SK-N-SH (cell line): Measurements from ENCODE around the gene SLC35A2. TPM values are rescaled to one million over a fixed set of nuclear protein-coding genes. Genes with fewer than 3 reads are reported as not detected.

ENCODE experiments used
- CTCF ChIA-PET: fragments of 300-600, 350-600 bp; formaldehyde crosslinking; extraction: SDS; loops from one replicate; lab custom pipeline; 2021; lab: Yijun Ruan, JAX
- POLR2A ChIA-PET: fragments of 350-600 bp; sonication (Branson Sonifier 250); formaldehyde crosslinking; extraction: SDS; loops from one replicate; lab custom pipeline; 2020; ENCODE audit warnings: antibody characterized with exemption, inconsistent platforms; lab: Yijun Ruan, JAX
- DNase-seq: peaks from one replicate; pipeline ENCODE4 v3.0.0; 2012
- H2AFZ ChIP-seq: fragments of 200-600 bp; sonication (generic); 2 replicates; pipeline ENCODE4 v1.8.1; 2016; ENCODE audit warnings: antibody characterized with exemption, mild to moderate bottlenecking, low read depth
- H3F3A ChIP-seq: fragments of 200-600 bp; sonication (generic); replicated peaks from 2 replicates; pipeline ENCODE3; 2016; ENCODE audit warnings: antibody characterized with exemption, mild to moderate bottlenecking; ENCODE audit not compliant: insufficient read depth
- H3K27ac ChIP-seq, 2 experiments: fragments of 200-500 bp in 1 of 2; fragments of 200-600 bp in 1 of 2; sonication (Bioruptor generic) in 1 of 2; sonication (generic), shearing (Covaris generic) in 1 of 2; 2 replicates each; pipeline versions ENCODE4 v1.5.1 to v1.6.1; 2014 to 2016; ENCODE audit warnings: low read depth in 2 of 2, inconsistent platforms in 1 of 2, low read length in 1 of 2, mild to moderate bottlenecking in 1 of 2, mixed read lengths in 1 of 2
- H3K27me3 ChIP-seq: fragments of 200-600 bp; sonication (generic), shearing (Covaris generic); 2 replicates; pipeline ENCODE4 v1.6.1; 2016; ENCODE audit warnings: mixed run types; ENCODE audit not compliant: insufficient read depth
- H3K36me3 ChIP-seq, 2 experiments: fragments of 200-500 bp in 1 of 2; fragments of 200-600 bp in 1 of 2; sonication (Bioruptor generic) in 1 of 2; sonication (generic) in 1 of 2; replicated peaks in 1 of 2; 2 replicates each; pipeline versions ENCODE3 to v1.5.1; 2014 to 2016; ENCODE audit warnings: low read length in 1 of 2, mild to moderate bottlenecking in 1 of 2; ENCODE audit not compliant: insufficient read depth in 2 of 2, control insufficient read depth in 1 of 2
- H3K4me1 ChIP-seq, 2 experiments: fragments of 200-500 bp in 1 of 2; fragments of 200-600 bp in 1 of 2; sonication (Bioruptor generic) in 1 of 2; sonication (generic), shearing (Covaris generic) in 1 of 2; 2 replicates each; pipeline versions ENCODE4 v1.5.1 to v1.6.1; 2014 to 2016; ENCODE audit warnings: low read depth in 1 of 2, low read length in 1 of 2, mixed run types in 1 of 2; ENCODE audit not compliant: insufficient read depth in 2 of 2, control insufficient read depth in 1 of 2
- H3K4me2 ChIP-seq: fragments of 200-600 bp; sonication (generic), shearing (Covaris generic); 2 replicates; pipeline ENCODE4 v1.6.1; 2017; ENCODE audit warnings: mixed run types
- H3K4me3 ChIP-seq, 2 experiments: fragments of 200-500 bp in 1 of 2; fragments of 200-600 bp in 1 of 2; sonication (Bioruptor generic) in 1 of 2; sonication (generic), shearing (Covaris generic) in 1 of 2; 2 replicates each; pipeline versions ENCODE4 v1.5.1 to v1.8.1; 2014 to 2016; ENCODE audit warnings: low read depth in 2 of 2, inconsistent platforms in 1 of 2, low read length in 1 of 2, mild to moderate bottlenecking in 1 of 2, mixed read lengths in 1 of 2, moderate library complexity in 1 of 2
- H3K79me2 ChIP-seq: fragments of 200-600 bp; sonication (generic); 2 replicates; pipeline ENCODE4 v1.8.1; 2017; ENCODE audit warnings: mild to moderate bottlenecking; ENCODE audit not compliant: insufficient read depth
- H3K9ac ChIP-seq: fragments of 200-600 bp; sonication (generic); 2 replicates; pipeline ENCODE4 v1.6.1; 2017; ENCODE audit warnings: mixed run types
- H3K9me2 ChIP-seq: fragments of 200-600 bp; sonication (generic); 2 replicates; pipeline ENCODE4 v1.6.1; 2017; ENCODE audit warnings: mixed run types
- H3K9me3 ChIP-seq: fragments of 200-600 bp; sonication (generic); 2 replicates; pipeline ENCODE4 v1.6.1; 2017; ENCODE audit warnings: mixed run types, mild to moderate bottlenecking, moderate library complexity
- H4K20me1 ChIP-seq: fragments of 200-600 bp; sonication (generic); 2 replicates; pipeline ENCODE4 v1.6.1; 2017; ENCODE audit warnings: mild to moderate bottlenecking, mixed run types; ENCODE audit not compliant: insufficient read depth
- EZH2phosphoT487 ChIP-seq: fragments of 200-600 bp; sonication (generic); IDR thresholded peaks from 2 replicates; pipeline ENCODE4 v1.6.1; 2017; ENCODE audit warnings: low read depth, mixed run types, mild to moderate bottlenecking, antibody characterized with exemption, moderate library complexity, borderline replicate concordance
- FOXM1 ChIP-seq: IDR thresholded peaks from 2 replicates; pipeline ENCODE4 v1.4.0; 2012; ENCODE audit warnings: low read depth, mild to moderate bottlenecking
- GATA2 ChIP-seq: sonication (generic); formaldehyde crosslinking; IDR thresholded peaks from 2 replicates; pipeline ENCODE4 v1.5.0; 2020; ENCODE audit warnings: mild to moderate bottlenecking, missing genetic modification reagents
- MEF2A ChIP-seq: IDR thresholded peaks from 2 replicates; pipeline ENCODE4 v1.4.0; 2012; ENCODE audit warnings: low read depth, borderline replicate concordance
- MXI1 ChIP-seq: IDR thresholded peaks from 2 replicates; pipeline ENCODE4 v1.6.1; 2012; ENCODE audit warnings: mild to moderate bottlenecking, low read depth, low read length, improper control_type of control experiment
- RCOR1 ChIP-seq: fragments of 150-350 bp; IDR thresholded peaks from 2 replicates; pipeline ENCODE4 v1.6.1; 2017; ENCODE audit warnings: antibody characterized with exemption, low read length
- TAF1 ChIP-seq: IDR thresholded peaks from 2 replicates; pipeline ENCODE4 v1.6.1; 2012; ENCODE audit warnings: low read depth, mild to moderate bottlenecking, low read length, moderate library complexity, borderline replicate concordance
- WGBS: methylation state at CpG from one replicate; pipeline ENCODE4 v1.1.6; 2017; ENCODE audit warnings: low lambda C conversion rate; 5-methylcytosine and 5-hydroxymethylcytosine counted together
- polyA plus RNA-seq, 3 experiments: library from polyadenylated mRNA; depleted of rRNA; stranded (reverse); fragments of >200 nt; gene quantifications; 2 replicates each; pipeline ENCODE4 v1.2.3, GENCODE V29; 2012
- TF ChIP-seq, protein P1 (sequence below): IDR thresholded peaks from 2 replicates; pipeline ENCODE4; 2012
- TF ChIP-seq, protein P2 (sequence below): IDR thresholded peaks from 2 replicates; pipeline ENCODE4 v1.6.1; 2012; ENCODE audit warnings: mild to moderate bottlenecking, low read depth, low read length, moderate library complexity
- TF ChIP-seq, protein P3 (sequence below): fragments of 200-600 bp; sonication (generic); IDR thresholded peaks from 2 replicates; pipeline ENCODE4 v1.6.1; 2017; ENCODE audit warnings: antibody characterized with exemption, mild to moderate bottlenecking, moderate library complexity

SLC35A2 gene
- polyA plus RNA-seq, 1 of the 3 experiments (the other 2 are of a cell fraction): 71.3 TPM

DNA sequence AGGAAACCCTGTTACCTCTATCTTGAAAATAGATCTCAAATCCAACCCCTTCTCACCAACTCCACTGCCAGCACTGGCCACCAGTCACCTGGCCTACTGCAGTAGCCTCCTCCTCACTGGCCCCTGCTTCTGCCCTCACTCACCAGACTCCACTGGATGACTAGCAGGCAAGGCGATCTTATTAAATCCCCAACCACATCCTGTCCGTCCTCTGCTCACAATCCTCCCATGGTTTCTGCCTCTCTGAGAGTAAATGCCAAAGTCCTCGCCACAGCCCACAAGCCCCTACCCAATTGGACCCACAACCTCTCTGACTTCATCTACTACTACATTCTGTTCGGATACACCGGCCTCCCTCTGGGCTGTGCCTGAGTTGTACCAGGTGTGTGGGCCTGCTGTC lies 12.8 kb upstream of the SLC35A2 start (continued):
- no peak for TF ChIP-seq EZH2phosphoT487

DNA sequence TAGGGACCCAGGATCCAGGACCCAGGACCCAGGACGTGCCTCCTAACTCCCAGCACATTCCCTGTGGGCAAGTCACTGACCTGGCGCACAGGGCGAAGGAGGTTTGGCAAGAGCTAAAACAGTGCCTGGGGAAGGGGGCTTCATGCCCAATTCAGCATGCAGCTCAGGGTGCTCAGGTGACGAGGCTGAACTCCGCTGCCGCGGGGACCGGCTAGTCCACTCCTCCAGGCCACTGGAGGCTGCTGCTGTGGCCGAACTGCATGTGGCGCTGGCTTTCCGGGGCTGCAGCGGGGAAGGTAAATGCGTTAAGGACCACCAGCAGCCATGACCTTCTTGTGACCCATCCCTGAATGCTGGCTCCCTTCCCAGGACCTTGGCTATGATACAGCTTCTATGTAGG lies 12.3 kb upstream of the SLC35A2 start:
- Histone ChIP-seq H4K20me1 (0 out of 2 replicates have a peak, but pooled peaks cover 9% of the 10 kb centered on the region), H3K79me2 (no peaks in the 10 kb centered on the region), H3K9ac (no peak overlapping the region), H3F3A (peaks cover 12% of the 10 kb centered on the region), H3K36me3 (peaks cover 6 to 56% of the 10 kb centered on the region in 2 experiments), H3K4me2 (no peak overlapping the region)
- POLR2A ChIA-PET: no interaction called here
- DNase-seq: no peak
- WGBS: 96% methylated on average over 8 of the region's 13 CpGs
- no peak for TF ChIP-seq MXI1
- no peak for TF ChIP-seq TAF1
- no peak for TF ChIP-seq FOXM1
- TF ChIP-seq, all 33 proteins: peak for 0
- no peaks in the 10 kb centered on the region for H3K9me2 ChIP-seq
- no peak overlapping the region for H2AFZ ChIP-seq
- no peak overlapping the region for H3K4me3 ChIP-seq
- H3K27ac ChIP-seq: no peak overlapping the region
- H3K27me3 ChIP-seq: no peaks in the 10 kb centered on the region
- no peaks in the 10 kb centered on the region for H3K9me3 ChIP-seq
- H3K4me1 ChIP-seq: peaks cover 5 to 13% of the 10 kb centered on the region in 2 experiments; a peak in 2 of 4 replicates
- CTCF ChIA-PET: no interaction called here

DNA sequence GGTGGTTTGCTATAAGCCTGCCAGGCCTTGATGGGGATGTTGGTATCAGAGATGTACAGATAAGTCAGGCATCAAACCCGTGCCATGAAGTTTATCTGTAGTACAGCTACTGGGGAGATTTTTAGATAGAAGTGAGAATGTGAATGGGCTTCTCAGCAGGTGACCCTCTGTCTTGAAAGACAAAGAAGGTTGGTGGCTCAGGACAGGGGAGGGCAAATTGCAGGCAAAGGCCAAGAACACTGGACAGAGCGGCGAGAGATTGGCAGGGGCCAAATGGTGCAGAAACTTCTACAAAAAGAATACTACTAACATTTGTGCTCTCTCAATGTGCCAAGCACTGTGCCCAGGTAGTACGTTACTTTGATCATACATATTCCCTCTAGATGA lies 9.3 kb upstream of the SLC35A2 start:
- no peak overlapping the region for H3K4me2 ChIP-seq
- no peak overlapping the region for H2AFZ ChIP-seq
- TF ChIP-seq, protein P1, sequence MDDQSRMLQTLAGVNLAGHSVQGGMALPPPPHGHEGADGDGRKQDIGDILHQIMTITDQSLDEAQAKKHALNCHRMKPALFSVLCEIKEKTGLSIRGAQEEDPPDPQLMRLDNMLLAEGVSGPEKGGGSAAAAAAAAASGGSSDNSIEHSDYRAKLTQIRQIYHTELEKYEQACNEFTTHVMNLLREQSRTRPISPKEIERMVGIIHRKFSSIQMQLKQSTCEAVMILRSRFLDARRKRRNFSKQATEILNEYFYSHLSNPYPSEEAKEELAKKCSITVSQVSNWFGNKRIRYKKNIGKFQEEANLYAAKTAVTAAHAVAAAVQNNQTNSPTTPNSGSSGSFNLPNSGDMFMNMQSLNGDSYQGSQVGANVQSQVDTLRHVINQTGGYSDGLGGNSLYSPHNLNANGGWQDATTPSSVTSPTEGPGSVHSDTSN: no peak
- TF ChIP-seq MEF2A (no peak), GATA2 (CRISPR knock-in tag) (no peak), RCOR1 (no peak)
- TF ChIP-seq, protein P2, sequence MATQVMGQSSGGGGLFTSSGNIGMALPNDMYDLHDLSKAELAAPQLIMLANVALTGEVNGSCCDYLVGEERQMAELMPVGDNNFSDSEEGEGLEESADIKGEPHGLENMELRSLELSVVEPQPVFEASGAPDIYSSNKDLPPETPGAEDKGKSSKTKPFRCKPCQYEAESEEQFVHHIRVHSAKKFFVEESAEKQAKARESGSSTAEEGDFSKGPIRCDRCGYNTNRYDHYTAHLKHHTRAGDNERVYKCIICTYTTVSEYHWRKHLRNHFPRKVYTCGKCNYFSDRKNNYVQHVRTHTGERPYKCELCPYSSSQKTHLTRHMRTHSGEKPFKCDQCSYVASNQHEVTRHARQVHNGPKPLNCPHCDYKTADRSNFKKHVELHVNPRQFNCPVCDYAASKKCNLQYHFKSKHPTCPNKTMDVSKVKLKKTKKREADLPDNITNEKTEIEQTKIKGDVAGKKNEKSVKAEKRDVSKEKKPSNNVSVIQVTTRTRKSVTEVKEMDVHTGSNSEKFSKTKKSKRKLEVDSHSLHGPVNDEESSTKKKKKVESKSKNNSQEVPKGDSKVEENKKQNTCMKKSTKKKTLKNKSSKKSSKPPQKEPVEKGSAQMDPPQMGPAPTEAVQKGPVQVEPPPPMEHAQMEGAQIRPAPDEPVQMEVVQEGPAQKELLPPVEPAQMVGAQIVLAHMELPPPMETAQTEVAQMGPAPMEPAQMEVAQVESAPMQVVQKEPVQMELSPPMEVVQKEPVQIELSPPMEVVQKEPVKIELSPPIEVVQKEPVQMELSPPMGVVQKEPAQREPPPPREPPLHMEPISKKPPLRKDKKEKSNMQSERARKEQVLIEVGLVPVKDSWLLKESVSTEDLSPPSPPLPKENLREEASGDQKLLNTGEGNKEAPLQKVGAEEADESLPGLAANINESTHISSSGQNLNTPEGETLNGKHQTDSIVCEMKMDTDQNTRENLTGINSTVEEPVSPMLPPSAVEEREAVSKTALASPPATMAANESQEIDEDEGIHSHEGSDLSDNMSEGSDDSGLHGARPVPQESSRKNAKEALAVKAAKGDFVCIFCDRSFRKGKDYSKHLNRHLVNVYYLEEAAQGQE: no peak
- TF ChIP-seq, protein P3, sequence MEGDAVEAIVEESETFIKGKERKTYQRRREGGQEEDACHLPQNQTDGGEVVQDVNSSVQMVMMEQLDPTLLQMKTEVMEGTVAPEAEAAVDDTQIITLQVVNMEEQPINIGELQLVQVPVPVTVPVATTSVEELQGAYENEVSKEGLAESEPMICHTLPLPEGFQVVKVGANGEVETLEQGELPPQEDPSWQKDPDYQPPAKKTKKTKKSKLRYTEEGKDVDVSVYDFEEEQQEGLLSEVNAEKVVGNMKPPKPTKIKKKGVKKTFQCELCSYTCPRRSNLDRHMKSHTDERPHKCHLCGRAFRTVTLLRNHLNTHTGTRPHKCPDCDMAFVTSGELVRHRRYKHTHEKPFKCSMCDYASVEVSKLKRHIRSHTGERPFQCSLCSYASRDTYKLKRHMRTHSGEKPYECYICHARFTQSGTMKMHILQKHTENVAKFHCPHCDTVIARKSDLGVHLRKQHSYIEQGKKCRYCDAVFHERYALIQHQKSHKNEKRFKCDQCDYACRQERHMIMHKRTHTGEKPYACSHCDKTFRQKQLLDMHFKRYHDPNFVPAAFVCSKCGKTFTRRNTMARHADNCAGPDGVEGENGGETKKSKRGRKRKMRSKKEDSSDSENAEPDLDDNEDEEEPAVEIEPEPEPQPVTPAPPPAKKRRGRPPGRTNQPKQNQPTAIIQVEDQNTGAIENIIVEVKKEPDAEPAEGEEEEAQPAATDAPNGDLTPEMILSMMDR: no peak
- H3K4me1 ChIP-seq: peaks cover 5 to 26% of the 10 kb centered on the region in 2 experiments; a peak in 2 of 4 replicates
- H3K9me3 ChIP-seq: no peaks in the 10 kb centered on the region
- H3K79me2 ChIP-seq: peaks cover 3% of the 10 kb centered on the region; the same call in 1 of the 2 replicates
- H4K20me1 ChIP-seq: 0 out of 2 replicates have a peak, but pooled peaks cover 9% of the 10 kb centered on the region
- H3K9ac ChIP-seq: no peak overlapping the region
- H3K27me3 ChIP-seq: no peaks in the 10 kb centered on the region
- 93% methylated on average over 4 of the region's 4 CpGs for WGBS
- peaks cover 3 to 37% of the 10 kb centered on the region in 2 experiments for H3K36me3 ChIP-seq
- H3F3A ChIP-seq: peaks cover 12% of the 10 kb centered on the region
- H3K4me3 ChIP-seq: no peak overlapping the region
- ChIA-PET POLR2A (no interaction called here), CTCF (no interaction called here)
- H3K9me2 ChIP-seq: no peaks in the 10 kb centered on the region
- H3K27ac ChIP-seq: no peak overlapping the region
- DNase-seq: no peak
